GM18858 (cell line): ENCODE data around the gene ATP11A.

ENCODE experiments used
- ATAC-seq: cut with Tn5 transposase; IDR thresholded peaks from one replicate; pipeline ENCODE4 v1.9.1; 2021; ENCODE audit not compliant: unreplicated experiment

ATP11A gene

GRCh38 chr13:112771877-112772538 lies 82.2 kb downstream of the ATP11A start:
- no peak for ATAC-seq

- ATAC-seq, result no peak
These were observed 82.7 kb downstream of the ATP11A start for GRCh38 chr13:112772539-112772909.

DNA sequence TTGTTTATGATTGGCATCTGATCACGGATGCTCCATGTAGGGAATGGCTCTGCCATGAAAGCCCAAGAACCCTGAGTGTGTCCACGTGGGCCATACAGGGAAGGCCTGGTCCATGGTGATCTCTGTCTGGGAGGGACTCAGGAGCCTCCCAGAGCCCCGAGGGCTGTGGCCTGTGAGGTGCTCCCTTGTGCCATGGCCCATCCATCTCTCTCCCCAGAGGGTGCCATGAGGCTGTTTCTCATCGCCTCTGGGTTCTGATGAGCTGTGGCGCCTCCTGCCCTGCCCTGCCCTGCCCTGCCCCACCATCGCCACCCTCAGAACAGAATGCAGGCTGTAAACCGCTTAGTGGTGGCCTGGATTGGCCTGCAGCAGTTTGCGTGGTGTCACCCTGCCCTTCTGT lies 83.1 kb downstream of the ATP11A start:
- ATAC-seq, result no peak

GRCh38 chr13:112773601-112774447 lies 84.0 kb downstream of the ATP11A start:
- no peak for ATAC-seq

- ATAC-seq, result no peak
These were observed 84.6 kb downstream of the ATP11A start for GRCh38 chr13:112774448-112774792.

DNA sequence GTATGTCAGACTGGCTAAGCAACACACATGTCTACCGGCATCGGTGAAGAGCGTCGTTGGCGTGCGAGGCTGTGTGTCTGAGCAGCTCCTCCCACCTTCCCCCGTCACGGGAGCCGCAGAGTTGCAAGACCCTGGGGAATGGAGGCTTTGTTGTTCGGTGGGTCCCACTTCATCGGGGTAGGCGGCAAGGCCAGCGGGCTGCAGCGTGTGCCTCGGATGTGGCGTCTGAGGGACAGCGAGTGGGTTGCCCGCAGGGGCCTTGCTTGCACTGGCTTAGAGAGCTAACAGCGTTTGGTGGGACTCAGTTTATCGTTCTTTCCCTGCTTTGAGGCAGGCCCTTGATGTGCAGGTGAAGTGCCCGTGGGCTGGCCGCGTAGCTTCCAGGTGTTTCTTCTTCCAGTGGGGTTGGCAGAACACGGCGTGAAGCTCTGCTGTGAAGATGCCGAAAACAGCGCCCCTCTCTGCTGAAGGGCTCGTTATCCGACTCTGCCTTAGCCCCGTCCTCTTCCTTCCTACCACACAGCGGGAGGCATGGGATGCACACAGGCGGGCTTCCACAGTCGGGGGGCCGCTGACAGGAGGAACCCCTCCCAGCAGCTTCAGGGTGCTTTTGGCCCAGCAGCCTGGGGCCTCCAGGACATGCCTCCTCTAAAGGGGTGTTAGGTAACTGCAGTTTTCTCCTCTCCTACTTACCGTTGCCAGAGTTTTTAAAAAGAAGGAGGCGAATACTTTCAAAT lies 85.2 kb downstream of the ATP11A start:
- no peak for ATAC-seq

GRCh38 chr13:112775791-112776279 lies 86.0 kb downstream of the ATP11A start:
- ATAC-seq, result no peak

- ATAC-seq, result no peak
These were observed 86.5 kb downstream of the ATP11A start for GRCh38 chr13:112776354-112776753.

GRCh38 chr13:112776971-112777370 lies 87.1 kb downstream of the ATP11A start:
- ATAC-seq, result no peak

DNA sequence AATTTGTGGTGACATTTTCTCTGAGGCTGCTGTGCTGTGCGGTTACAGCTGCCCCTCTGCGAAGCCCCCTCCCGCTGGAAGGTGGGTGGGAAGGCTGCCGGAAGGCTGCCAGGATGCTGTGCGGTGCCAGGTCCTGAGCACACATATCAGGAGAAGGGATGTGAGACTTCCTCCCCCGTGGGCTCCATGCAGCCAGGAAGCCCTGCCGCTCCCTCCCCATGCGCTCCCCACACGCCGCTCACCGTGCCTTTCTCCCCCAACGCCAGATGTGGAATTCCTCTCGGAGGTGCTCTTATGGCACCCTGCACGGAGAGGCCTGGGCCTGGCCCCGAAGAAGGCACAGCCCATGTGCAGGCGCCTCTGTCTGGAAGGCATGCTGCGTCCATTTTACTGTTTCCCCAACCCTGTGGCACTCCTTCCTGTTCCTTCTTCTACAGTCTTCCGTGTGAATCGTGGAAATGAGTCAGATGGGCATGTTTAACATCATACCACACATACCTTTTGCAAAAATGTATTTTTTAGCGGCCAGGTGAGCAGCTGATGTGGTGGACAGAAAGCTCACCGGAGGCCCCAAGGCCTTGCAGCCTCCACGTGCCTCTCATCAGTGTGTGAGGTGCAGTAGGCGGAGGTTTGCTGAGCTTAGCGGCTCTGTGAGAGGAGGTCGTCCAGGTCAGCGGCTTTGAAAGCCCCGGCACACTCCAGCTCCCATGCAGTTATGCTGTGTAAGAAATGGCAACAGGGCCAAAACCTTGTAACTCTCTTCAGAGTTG lies 88.0 kb downstream of the ATP11A start:
- ATAC-seq, result no peak

GRCh38 chr13:112779856-112780604 lies 90.2 kb downstream of the ATP11A start:
- no peak for ATAC-seq

DNA sequence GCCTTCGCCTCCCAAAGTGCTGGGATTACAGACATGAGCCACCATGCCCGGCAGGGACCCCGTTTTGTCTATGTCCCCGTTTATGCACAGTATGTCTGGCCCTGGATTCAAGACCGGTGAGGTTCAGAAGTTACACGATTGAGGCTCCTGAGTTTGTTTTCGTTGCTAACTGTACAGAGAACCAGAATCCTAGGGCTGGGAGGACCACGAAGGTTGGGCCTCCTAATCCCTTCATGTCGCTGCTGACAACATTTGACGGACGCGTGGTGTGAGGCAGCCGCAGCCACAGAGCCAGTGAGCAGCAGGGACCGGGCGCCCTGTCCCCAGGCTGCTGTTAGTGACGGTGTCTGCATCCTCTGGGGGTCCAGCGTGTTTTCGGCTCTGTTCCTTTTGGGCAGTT lies 91.4 kb downstream of the ATP11A start:
- ATAC-seq, result no peak

DNA sequence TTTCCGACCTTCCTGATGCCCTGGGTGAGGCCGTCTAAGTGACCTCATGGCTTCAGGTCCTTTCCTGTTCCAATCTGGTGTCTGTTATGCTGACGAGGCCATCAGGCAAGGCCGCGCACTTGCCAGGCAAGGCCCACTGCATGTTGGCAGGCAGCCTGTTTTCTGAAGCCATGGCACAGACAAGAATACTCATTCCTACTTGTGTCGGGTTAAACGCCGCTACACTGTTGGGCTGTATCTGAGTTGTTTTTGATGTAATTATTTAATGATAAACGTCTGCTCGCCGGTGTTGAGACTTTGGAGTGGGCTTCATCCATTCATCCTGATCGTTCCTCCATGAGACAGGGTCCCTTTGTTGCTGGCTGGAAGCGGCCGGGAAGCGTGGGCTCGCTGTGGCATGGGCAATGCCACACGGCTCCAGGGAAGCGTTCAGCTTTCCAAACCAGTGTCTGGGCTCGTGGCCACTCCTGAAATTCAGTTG lies 92.1 kb downstream of the ATP11A start:
- no peak for ATAC-seq

GRCh38 chr13:112782429-112783010 lies 92.7 kb downstream of the ATP11A start:
- no peak for ATAC-seq

DNA sequence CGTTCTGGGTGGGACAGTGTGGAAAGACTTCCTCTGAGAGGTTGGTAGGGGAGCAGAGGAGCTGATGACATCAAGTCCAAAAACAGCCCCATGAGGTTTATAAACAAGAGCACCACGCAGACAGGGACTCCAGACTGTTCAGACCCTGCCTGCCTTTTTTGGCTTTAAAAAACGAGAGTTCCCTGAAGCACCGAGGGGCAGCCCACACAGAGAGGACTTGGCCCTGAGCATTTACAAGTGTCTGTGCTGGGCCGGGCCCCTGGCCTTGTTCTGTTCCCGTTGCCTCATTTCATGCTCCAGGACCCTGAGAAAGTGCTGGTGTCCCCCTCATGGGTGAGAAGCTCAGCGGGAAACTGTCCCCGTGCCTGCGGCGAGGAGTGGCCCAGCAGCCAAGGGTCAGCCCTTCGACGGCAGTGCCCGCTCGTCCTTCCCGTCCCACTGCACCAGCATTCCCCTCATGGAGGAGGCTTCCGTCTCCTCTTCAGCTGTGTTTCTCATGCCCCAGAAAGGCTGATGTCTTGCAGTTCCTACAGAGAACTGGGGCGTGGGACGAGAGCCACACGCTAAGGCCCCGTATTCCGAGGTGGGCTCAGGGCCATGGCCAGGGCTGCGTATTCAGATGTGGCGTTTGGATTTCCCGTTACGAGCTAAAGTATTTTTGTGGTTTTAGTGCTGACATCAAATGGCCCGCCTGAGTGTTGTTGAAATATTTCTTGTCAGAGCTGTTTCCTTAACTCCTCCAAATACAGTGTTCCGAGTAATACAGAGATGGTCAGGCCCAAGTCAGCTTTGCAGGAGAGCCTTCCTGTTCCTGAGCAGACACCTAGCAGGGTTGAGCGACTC lies 93.5 kb downstream of the ATP11A start:
- no peak for ATAC-seq

DNA sequence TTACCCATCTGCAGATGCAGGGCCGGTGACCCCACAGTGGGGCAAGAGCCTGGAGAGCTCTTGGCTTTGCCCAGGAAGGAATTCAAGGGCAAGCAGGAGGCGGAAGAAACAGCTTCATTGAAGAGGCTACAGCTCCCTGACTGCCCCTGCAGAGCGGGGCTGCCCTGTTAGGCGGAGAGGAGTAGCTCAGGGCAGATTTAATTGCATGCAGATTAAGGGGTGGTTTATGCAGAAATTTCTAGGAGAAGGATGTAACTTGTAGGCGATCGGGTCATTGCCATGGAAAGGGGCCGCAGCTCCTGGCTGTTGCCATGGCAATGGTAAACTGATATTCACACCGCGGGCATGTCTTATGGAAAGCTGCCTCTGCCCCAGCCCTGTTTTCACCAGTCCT lies 94.1 kb downstream of the ATP11A start:
- ATAC-seq, result no peak

- no peak for ATAC-seq
These were observed 95.1 kb downstream of the ATP11A start for GRCh38 chr13:112784811-112785482.

GRCh38 chr13:112785483-112785856 lies 95.6 kb downstream of the ATP11A start:
- no peak for ATAC-seq
